ENCODE measurements around the gene VTI1A.

GRCh38 chr10:112653215-112653614, 206.2 kb downstream of the VTI1A start:
- no peak for TF ChIP-seq JUND (IDR thresholded peaks at IDR 0.05; ENCODE audit: low read length)
- TF ChIP-seq POLR2A (IDR thresholded peaks at IDR 0.05; ENCODE audit: control extremely low read depth in 1 of 2, low read depth in 2 of 2, low read length in 2 of 2): no peak
- TF ChIP-seq CTCF (IDR thresholded peaks at IDR 0.05; ENCODE audit: control extremely low read depth in 1 of 3, insufficient read depth in 1 of 3, low read depth in 1 of 3, low read length in 3 of 3): no peak
- TF ChIP-seq TEAD4 (IDR thresholded peaks at IDR 0.05; ENCODE audit: low read depth, low read length): no peak
- no peak for TF ChIP-seq YY1 (IDR thresholded peaks at IDR 0.05; ENCODE audit: low read depth, low read length)
- no peak for TF ChIP-seq GABPA (IDR thresholded peaks at IDR 0.05; ENCODE audit: borderline replicate concordance, insufficient read depth, low read length)
- TF ChIP-seq SUZ12 (IDR thresholded peaks at IDR 0.05; ENCODE audit: low read length): no peak
- TF ChIP-seq EP300 (IDR thresholded peaks at IDR 0.05; ENCODE audit: borderline replicate concordance in 1 of 2, low read depth in 2 of 2, low read length in 2 of 2): no peak
- TF ChIP-seq SAP30 (IDR thresholded peaks at IDR 0.05; ENCODE audit: insufficient read depth, insufficient replicate concordance, low read length): no peak
- TF ChIP-seq CTBP2 (IDR thresholded peaks at IDR 0.05; ENCODE audit: borderline replicate concordance, insufficient read depth, insufficient read length, low read length): no peak
- TF ChIP-seq CHD2 (IDR thresholded peaks at IDR 0.05; ENCODE audit: low read length): no peak
- TF ChIP-seq TAF1 (IDR thresholded peaks at IDR 0.05; ENCODE audit: low read depth, low read length): no peak
- TF ChIP-seq TCF12 (IDR thresholded peaks at IDR 0.05; ENCODE audit: low read depth, low read length): no peak
